Measurements from ENCODE around the gene ZNF423. TPM values are rescaled to one million over a fixed set of nuclear protein-coding genes. Genes with fewer than 3 reads are reported as not detected.

ZNF423 gene
- total and polyA plus RNA-seq, 7 donors: 2.3 to 30.7 (median 14.4) TPM

GRCh38 chr16:49528060-49528865 is 327.6 kb downstream of the ZNF423 start:
- DNase-seq (no peak), ATAC-seq (peak in 2 of 4 donors; percentile 55 to 76)
- no peaks in the 10 kb centered on the region for H3K27me3 ChIP-seq (ENCODE audit: insufficient read depth in 3 of 3, low read length in 2 of 3)
- H3K4me1 ChIP-seq: no peaks in the 10 kb centered on the region
- WGBS, 3 donors: 40 to 60% (median 42%) methylated on average over 23 of the region's 23 CpGs
- TF ChIP-seq CTCF (IDR thresholded peaks at IDR 0.05): no peak
- peak overlapping the region; percentile 52 for H3K4me3 ChIP-seq
- peaks cover 0 to 5% of the 10 kb centered on the region in 2 donors for H3K36me3 ChIP-seq (ENCODE audit: insufficient read depth in 1 of 2, low read depth in 1 of 2)
- no peaks in the 10 kb centered on the region for H3K9me3 ChIP-seq
- intact Hi-C loops (cut with DNase I): no loop called here
- no peak overlapping the region for H3K27ac ChIP-seq

DNA sequence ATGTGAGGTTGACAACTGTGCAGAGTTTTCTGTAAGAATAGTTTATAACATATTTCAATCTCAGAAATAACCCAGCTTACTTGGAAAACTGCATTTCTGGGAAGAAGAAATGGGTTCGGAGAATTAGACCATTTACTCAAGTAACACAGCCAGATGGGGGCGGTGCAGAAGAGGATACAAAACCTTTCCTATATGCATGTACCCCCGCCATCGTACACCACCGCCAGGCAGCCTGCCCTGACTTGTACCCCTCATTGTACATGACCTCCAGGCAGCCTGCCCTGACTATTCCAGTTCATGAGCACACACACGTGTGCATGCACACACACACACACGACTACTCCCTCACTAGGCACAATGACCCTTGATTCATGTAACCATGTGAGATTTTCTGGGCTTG is 328.3 kb downstream of the ZNF423 start:
- no peaks in the 10 kb centered on the region for H3K4me1 ChIP-seq
- H3K4me3 ChIP-seq: no peak overlapping the region
- no peak overlapping the region for H3K27ac ChIP-seq
- ATAC-seq (peak in 2 of 4 donors; percentile 2 to 5), DNase-seq (no peak)
- H3K27me3 ChIP-seq (ENCODE audit: insufficient read depth in 3 of 3, low read length in 2 of 3): no peaks in the 10 kb centered on the region
- intact Hi-C loops (cut with DNase I): no loop called here
- WGBS, 3 donors: 80 to 92% (median 86%) methylated on average over 7 of the region's 7 CpGs
- no peak for TF ChIP-seq CTCF (IDR thresholded peaks at IDR 0.05)
- H3K9me3 ChIP-seq: no peaks in the 10 kb centered on the region
- peaks cover 0 to 12% of the 10 kb centered on the region in 2 donors for H3K36me3 ChIP-seq (ENCODE audit: insufficient read depth in 1 of 2, low read depth in 1 of 2)

- no peaks in the 10 kb centered on the region for H3K4me1 ChIP-seq
- no peak for DNase-seq
- no peak for ATAC-seq
- H3K4me3 ChIP-seq: no peak overlapping the region
- TF ChIP-seq CTCF (IDR thresholded peaks at IDR 0.05): no peak
- H3K27me3 ChIP-seq (ENCODE audit: insufficient read depth in 3 of 3, low read length in 2 of 3): no peaks in the 10 kb centered on the region
- H3K27ac ChIP-seq: no peak overlapping the region
- intact Hi-C loops (cut with DNase I): no loop called here
- H3K9me3 ChIP-seq: no peaks in the 10 kb centered on the region
- WGBS, 3 donors: 89 to 93% (median 92%) methylated on average over 8 to 11 of the region's 11 CpGs
- peaks cover 0 to 19% of the 10 kb centered on the region in 2 donors for H3K36me3 ChIP-seq (ENCODE audit: insufficient read depth in 1 of 2, low read depth in 1 of 2)
Observed at GRCh38 chr16:49526860-49527365, 329.0 kb downstream of the ZNF423 start.

- intact Hi-C loops (cut with DNase I): no loop called here
- DNase-seq (no peak), ATAC-seq (no peak)
- Histone ChIP-seq H3K27ac (no peak overlapping the region), H3K27me3 (ENCODE audit: insufficient read depth in 3 of 3, low read length in 2 of 3) (no peaks in the 10 kb centered on the region), H3K36me3 (ENCODE audit: insufficient read depth in 1 of 2, low read depth in 1 of 2) (peaks cover 0 to 29% of the 10 kb centered on the region in 2 donors), H3K4me1 (no peaks in the 10 kb centered on the region), H3K9me3 (no peaks in the 10 kb centered on the region), H3K4me3 (no peak overlapping the region)
- TF ChIP-seq CTCF (IDR thresholded peaks at IDR 0.05): no peak
- 70 to 73% (median 72%) methylated on average over 8 to 9 of the region's 9 CpGs for WGBS, 3 donors
Observed at GRCh38 chr16:49524947-49525315, 331.0 kb downstream of the ZNF423 start.

Data from psoas muscle (tissue), 8 donors.